ENCODE measurements around the gene SPEF1. TPM values are rescaled to one million over a fixed set of nuclear protein-coding genes. Genes with fewer than 3 reads are reported as not detected.

SPEF1 gene
- total and polyA plus RNA-seq, 2 of the 4 experiments (the other 2 are of a cell fraction): 0.15 TPM; not detected in 1

DNA sequence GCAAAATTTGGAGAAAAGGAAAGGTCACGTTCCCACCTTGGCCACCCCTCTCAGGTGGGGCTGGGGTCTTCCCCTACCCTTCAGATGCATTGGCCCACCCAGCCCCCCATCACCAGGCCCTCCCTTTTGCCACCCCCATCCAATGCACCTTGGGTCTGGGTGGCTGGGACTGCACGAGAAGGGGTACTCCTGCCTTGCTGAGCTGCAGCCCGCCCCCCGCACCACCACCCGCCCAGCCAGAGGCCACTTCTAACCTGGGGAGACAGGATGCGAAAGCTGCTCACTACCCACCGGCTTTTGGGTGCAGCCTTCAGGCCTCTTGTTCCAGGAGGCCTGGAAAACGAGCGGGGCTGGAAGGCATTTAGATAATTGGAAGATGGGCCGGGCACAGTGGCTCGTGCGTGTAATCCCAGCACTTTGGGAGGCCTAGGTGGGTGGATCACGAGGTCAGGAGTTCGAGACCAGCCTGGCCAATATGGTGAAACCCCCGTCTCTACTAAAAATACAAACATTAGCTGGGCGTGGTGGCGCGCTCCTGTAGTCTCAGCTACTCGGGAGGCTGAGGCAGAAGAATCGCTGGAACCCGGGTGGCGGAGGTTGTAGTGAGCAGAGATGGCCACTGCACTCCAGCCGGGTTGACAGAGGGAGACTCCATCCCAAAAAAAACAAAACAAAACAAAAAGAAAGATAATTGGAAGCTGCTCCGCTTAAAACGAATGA is 13.6 kb upstream of the SPEF1 start:
- Histone ChIP-seq H2AFZ (replicated peaks; ENCODE audit: low read length, poor library complexity) (peak overlapping the region; percentile 91), H3K27ac (ENCODE audit: insufficient read depth, low read length) (peak overlapping the region; percentile 95), H2AK5ac (ENCODE audit: low read depth, low read length) (peak overlapping the region; percentile 29), H4K20me1 (ENCODE audit: insufficient read depth, low read length) (no peaks in the 10 kb centered on the region), H3K14ac (replicated peaks; ENCODE audit: low read depth, low read length) (peak overlapping the region; percentile 54; the same call in 1 of the 2 replicates), H3K9me1 (ENCODE audit: insufficient read depth, low read length) (peaks cover 15% of the 10 kb centered on the region), H2BK120ac (ENCODE audit: low read depth, low read length) (peak overlapping the region; percentile 22), H3K56ac (ENCODE audit: extremely low read depth, insufficient read depth, low read length) (no peak overlapping the region), H3K4me2 (ENCODE audit: low read depth, low read length) (peak overlapping the region; percentile 92; the same call in 1 of the 2 replicates), H4K8ac (ENCODE audit: low read depth in 2 of 2, low read length in 2 of 2) (peak overlapping the region; percentile 74 to 92), H3K4me1 (ENCODE audit: control insufficient read depth, insufficient read depth, low read length) (peaks cover 26% of the 10 kb centered on the region), H3K4me3 (ENCODE audit: insufficient read depth, low read depth, low read length) (peak overlapping the region; percentile 82; the same call in 1 of the 2 replicates), H2AK9ac (replicated peaks; ENCODE audit: low read depth, low read length, poor library complexity) (peak overlapping the region; percentile 42), H3K9me3 (ENCODE audit: control insufficient read depth, insufficient read depth, low read length) (no peaks in the 10 kb centered on the region), H2BK15ac (ENCODE audit: low read depth, low read length) (peak overlapping the region; percentile 87; the same call in 1 of the 3 replicates), H2BK20ac (ENCODE audit: low read depth, low read length) (no peak overlapping the region), H4K5ac (ENCODE audit: low read depth, low read length) (peak overlapping the region; percentile 36), H2BK5ac (ENCODE audit: low read depth, low read length, poor library complexity, severe bottlenecking) (peak overlapping the region; percentile 90), H3K23ac (ENCODE audit: low read depth, low read length) (peak overlapping the region; percentile 67; the same call in 1 of the 2 replicates), H4K91ac (ENCODE audit: insufficient read depth, low read depth, low read length) (no peak overlapping the region), H3K79me1 (ENCODE audit: low read depth in 1 of 2, low read length in 2 of 2) (peaks cover 31 to 45% of the 10 kb centered on the region in 2 experiments), H3K36me3 (ENCODE audit: control insufficient read depth, insufficient read depth, low read length) (peaks cover 11% of the 10 kb centered on the region), H3K27me3 (ENCODE audit: control insufficient read depth, insufficient read depth, low read length) (no peaks in the 10 kb centered on the region), H3K18ac (ENCODE audit: low read depth, low read length) (no peak overlapping the region), H3K4ac (ENCODE audit: low read depth, low read length) (peak overlapping the region; percentile 95; the same call in 1 of the 2 replicates), H3K9ac (ENCODE audit: low read depth, low read length) (peak overlapping the region; percentile 80; the same call in 1 of the 2 replicates)
- POLR2A ChIA-PET (ENCODE audit: unreplicated experiment): no interaction called here
- ATAC-seq (ENCODE audit: low read depth): no peak
- intact Hi-C loops (cut with micrococcal nuclease): no loop called here
- no TSS peak for BruUV-seq (replicated peaks)
- CTCF ChIA-PET: no interaction called here
- dilution Hi-C loops (cut with HindIII; ENCODE audit: low sequenced_read_pairs, unreplicated experiment): no loop called here
- WGBS, 2 experiments (ENCODE audit: extremely low coverage in 2 of 2, insufficient read length in 1 of 2): 87% methylated on average over 3 of the region's 25 CpGs; no CpG with 5 or more reads in 1 of the 2 experiments
- TF ChIP-seq, protein P1, sequence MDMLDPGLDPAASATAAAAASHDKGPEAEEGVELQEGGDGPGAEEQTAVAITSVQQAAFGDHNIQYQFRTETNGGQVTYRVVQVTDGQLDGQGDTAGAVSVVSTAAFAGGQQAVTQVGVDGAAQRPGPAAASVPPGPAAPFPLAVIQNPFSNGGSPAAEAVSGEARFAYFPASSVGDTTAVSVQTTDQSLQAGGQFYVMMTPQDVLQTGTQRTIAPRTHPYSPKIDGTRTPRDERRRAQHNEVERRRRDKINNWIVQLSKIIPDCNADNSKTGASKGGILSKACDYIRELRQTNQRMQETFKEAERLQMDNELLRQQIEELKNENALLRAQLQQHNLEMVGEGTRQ (IDR thresholded peaks at IDR 0.05; ENCODE audit: low read depth, low read length): no peak
- no peak for TF ChIP-seq CEBPB (IDR thresholded peaks at IDR 0.05; ENCODE audit: low read depth, low read length)
- no peak for TF ChIP-seq RCOR1 (IDR thresholded peaks at IDR 0.05; ENCODE audit: insufficient replicate concordance, low read length)
- TF ChIP-seq, protein P2, sequence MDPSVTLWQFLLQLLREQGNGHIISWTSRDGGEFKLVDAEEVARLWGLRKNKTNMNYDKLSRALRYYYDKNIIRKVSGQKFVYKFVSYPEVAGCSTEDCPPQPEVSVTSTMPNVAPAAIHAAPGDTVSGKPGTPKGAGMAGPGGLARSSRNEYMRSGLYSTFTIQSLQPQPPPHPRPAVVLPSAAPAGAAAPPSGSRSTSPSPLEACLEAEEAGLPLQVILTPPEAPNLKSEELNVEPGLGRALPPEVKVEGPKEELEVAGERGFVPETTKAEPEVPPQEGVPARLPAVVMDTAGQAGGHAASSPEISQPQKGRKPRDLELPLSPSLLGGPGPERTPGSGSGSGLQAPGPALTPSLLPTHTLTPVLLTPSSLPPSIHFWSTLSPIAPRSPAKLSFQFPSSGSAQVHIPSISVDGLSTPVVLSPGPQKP (IDR thresholded peaks at IDR 0.05; ENCODE audit: borderline replicate concordance, low read depth, low read length): no peak
- TF ChIP-seq, protein P3, sequence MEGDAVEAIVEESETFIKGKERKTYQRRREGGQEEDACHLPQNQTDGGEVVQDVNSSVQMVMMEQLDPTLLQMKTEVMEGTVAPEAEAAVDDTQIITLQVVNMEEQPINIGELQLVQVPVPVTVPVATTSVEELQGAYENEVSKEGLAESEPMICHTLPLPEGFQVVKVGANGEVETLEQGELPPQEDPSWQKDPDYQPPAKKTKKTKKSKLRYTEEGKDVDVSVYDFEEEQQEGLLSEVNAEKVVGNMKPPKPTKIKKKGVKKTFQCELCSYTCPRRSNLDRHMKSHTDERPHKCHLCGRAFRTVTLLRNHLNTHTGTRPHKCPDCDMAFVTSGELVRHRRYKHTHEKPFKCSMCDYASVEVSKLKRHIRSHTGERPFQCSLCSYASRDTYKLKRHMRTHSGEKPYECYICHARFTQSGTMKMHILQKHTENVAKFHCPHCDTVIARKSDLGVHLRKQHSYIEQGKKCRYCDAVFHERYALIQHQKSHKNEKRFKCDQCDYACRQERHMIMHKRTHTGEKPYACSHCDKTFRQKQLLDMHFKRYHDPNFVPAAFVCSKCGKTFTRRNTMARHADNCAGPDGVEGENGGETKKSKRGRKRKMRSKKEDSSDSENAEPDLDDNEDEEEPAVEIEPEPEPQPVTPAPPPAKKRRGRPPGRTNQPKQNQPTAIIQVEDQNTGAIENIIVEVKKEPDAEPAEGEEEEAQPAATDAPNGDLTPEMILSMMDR (conservative IDR thresholded peaks at IDR 0.05; ENCODE audit: low read depth, low read length): no peak
- no peak for TF ChIP-seq RAD21 (IDR thresholded peaks at IDR 0.05; ENCODE audit: low read length)
- TF ChIP-seq FOS (IDR thresholded peaks at IDR 0.05; ENCODE audit: low read depth, low read length): no peak
- no peak for TF ChIP-seq SMC3 (IDR thresholded peaks at IDR 0.05; ENCODE audit: low read depth, low read length)
- TF ChIP-seq RFX5 (IDR thresholded peaks at IDR 0.05; ENCODE audit: low read depth, low read length): no peak
- no peak for TF ChIP-seq POLR2A (IDR thresholded peaks at IDR 0.05; ENCODE audit: low read depth, low read length)
- no peak for TF ChIP-seq MAFK (IDR thresholded peaks at IDR 0.05; ENCODE audit: low read depth, low read length)
- no peak for TF ChIP-seq BHLHE40 (IDR thresholded peaks at IDR 0.05; ENCODE audit: low read depth, low read length)
- TF ChIP-seq MXI1 (IDR thresholded peaks at IDR 0.05; ENCODE audit: borderline replicate concordance, low read depth, low read length): no peak
- no peak for TF ChIP-seq MAZ (IDR thresholded peaks at IDR 0.05; ENCODE audit: borderline replicate concordance, low read depth, low read length)
- in situ Hi-C loops (cut with MboI; ENCODE audit: low sequenced_read_pairs): no loop called here
- no peak for DNase-seq

Data from IMR-90 (cell line).